ACHN (cell line): ENCODE data around the gene DHX29.

Experiments
- DNase-seq: peaks from one replicate; pipeline ENCODE4 v3.0.0-alpha.2; 2015
- in situ Hi-C: cut with HindIII; loops from 2 replicates; pipeline ENCODE4 v1.10.0; 2017; ENCODE audit warnings: low sequenced_read_pairs, low pct_ligation_motif_present, low pct_unique_long_range_greater_than_20kb

DHX29 gene

GRCh38 chr5:55222985-55223811 is 84.3 kb downstream of the DHX29 start:
- in situ Hi-C loops, result no loop called here
- no peak for DNase-seq

GRCh38 chr5:55222092-55222984 is 85.2 kb downstream of the DHX29 start:
- in situ Hi-C loops, result no loop called here
- no peak for DNase-seq

GRCh38 chr5:55220433-55221185 is 86.9 kb downstream of the DHX29 start:
- in situ Hi-C loops, result no loop called here
- DNase-seq, result no peak

GRCh38 chr5:55219770-55220169 is 87.7 kb downstream of the DHX29 start:
- no peak for DNase-seq
- in situ Hi-C loops, result no loop called here

- DNase-seq, result no peak
- in situ Hi-C loops, result no loop called here
These were observed 88.5 kb downstream of the DHX29 start for GRCh38 chr5:55218967-55219366.

- in situ Hi-C loops, result no loop called here
- DNase-seq, result no peak
These were observed 96.2 kb downstream of the DHX29 start for GRCh38 chr5:55211184-55211874.
